H7 (cell line): Measurements from ENCODE around the gene STRA6. TPM values are rescaled to one million over a fixed set of nuclear protein-coding genes. Genes with fewer than 3 reads are reported as not detected.
A peak's percentile ranks its signal among the peaks of the same experiment; 100 is the strongest.

Source experiments
- DNase-seq: peaks from one replicate; pipeline ENCODE4 v3.0.0; 2012
- H3K27me3 ChIP-seq: 2 replicates; pipeline ENCODE4 v1.6.0; 2011; ENCODE audit warnings: mild to moderate bottlenecking, low read length; ENCODE audit not compliant: control insufficient read depth, insufficient read depth
- H3K36me3 ChIP-seq: replicated peaks from 2 replicates; pipeline ENCODE4 v1.5.1; 2011; ENCODE audit warnings: low read length; ENCODE audit not compliant: control insufficient read depth, insufficient read depth
- H3K4me3 ChIP-seq: 2 replicates; pipeline ENCODE4 v1.5.1; 2011; ENCODE audit warnings: low read depth, mild to moderate bottlenecking, control low read depth, low read length, moderate library complexity; ENCODE audit not compliant: insufficient read depth
- total RNA-seq: library from RNA; depleted of rRNA; stranded (reverse); fragments of >200 nt; shearing (Covaris generic); gene quantifications from 2 replicates; pipeline ENCODE4 v1.2.3, GENCODE V29; 2014; rRNA removed

STRA6 gene, protein sequence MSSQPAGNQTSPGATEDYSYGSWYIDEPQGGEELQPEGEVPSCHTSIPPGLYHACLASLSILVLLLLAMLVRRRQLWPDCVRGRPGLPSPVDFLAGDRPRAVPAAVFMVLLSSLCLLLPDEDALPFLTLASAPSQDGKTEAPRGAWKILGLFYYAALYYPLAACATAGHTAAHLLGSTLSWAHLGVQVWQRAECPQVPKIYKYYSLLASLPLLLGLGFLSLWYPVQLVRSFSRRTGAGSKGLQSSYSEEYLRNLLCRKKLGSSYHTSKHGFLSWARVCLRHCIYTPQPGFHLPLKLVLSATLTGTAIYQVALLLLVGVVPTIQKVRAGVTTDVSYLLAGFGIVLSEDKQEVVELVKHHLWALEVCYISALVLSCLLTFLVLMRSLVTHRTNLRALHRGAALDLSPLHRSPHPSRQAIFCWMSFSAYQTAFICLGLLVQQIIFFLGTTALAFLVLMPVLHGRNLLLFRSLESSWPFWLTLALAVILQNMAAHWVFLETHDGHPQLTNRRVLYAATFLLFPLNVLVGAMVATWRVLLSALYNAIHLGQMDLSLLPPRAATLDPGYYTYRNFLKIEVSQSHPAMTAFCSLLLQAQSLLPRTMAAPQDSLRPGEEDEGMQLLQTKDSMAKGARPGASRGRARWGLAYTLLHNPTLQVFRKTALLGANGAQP
- 10.3 and 10.8 TPM in 2 replicates for total RNA-seq

DNA sequence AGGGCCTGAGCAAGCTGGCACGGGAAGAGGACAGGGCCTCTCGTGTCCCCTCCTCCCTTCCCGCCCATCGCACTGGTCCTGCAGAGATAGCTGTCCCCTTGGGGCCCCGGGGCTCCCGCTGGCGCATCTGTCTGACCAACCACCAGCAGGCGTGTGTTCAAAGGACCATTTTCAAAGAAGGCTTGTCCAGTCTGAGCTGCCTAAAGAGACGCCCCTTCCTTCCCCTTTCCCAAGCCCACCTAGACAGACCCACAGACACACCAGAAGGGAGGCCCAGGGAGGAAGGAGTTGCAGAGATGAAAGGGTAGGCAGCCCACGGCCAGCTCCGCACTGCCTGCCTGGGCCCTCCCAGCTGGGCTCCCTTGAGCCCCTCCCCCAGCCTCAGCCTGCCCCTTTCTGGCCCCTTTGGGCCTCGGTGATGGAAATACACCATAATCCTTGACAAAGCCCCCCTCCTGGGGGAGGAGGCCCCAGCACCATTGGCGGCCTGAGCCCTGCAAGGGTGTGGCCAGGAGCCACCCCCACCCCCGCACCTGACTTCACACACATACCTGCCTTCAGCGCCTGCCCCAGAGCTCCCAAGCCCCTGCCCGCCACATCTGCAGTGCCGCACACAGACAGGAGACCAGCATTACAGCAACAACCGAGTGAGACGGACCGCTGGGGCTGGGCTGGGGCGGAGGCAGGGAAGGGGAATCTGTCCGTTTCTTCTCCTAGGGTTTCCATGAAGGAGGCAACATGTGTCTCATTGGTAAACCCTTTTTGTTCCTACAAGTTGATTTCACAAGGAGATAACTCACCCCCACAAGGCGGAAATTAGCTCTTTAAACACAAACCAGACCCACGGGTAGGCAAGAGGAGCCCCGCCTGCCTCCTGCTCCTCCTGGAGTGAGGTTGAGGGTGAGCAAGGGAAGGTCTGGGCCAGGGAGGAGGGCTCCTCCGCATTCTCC is at the start of gene STRA6:
STRA6 (minus strand) TSS at position 336 of the 950 bp plus-strand sequence. CDS start 520 bp downstream, outside the sequence.
- no peaks in the 10 kb centered on the region; the same call in 1 of the 2 replicates for H3K36me3 ChIP-seq

DNA sequence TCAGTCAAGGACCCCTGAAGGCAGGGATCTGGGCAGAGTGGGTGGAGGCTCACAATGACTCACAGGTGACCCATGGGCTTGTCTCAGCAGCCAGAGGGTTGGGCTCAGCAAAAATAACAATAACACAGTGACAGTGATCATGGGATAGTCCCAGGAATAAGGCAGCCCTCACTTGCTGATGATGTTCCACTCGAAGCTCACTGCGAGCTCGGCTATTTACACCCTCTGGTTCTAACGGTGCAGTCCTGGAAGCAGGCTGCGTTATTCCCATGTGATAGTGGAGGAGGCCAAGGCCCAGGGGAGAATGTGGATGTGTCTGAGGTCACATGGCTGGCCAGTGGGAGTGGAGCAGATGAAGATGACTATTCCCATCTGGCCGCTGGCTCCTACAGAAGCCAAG is 49.7 kb upstream of the STRA6 start:
- Histone ChIP-seq H3K4me3 (no peak overlapping the region), H3K36me3 (no peaks in the 10 kb centered on the region), H3K27me3 (peaks cover 2% of the 10 kb centered on the region; the same call in 1 of the 2 replicates)
- no peak for DNase-seq

More for the DNA sequence above, at the start of gene STRA6:
- peak; percentile 99 for DNase-seq
- peak within 1 kb of the TSS; percentile 31 for H3K4me3 ChIP-seq
- H3K27me3 ChIP-seq: peaks cover 6% of the 10 kb centered on the region

DNA sequence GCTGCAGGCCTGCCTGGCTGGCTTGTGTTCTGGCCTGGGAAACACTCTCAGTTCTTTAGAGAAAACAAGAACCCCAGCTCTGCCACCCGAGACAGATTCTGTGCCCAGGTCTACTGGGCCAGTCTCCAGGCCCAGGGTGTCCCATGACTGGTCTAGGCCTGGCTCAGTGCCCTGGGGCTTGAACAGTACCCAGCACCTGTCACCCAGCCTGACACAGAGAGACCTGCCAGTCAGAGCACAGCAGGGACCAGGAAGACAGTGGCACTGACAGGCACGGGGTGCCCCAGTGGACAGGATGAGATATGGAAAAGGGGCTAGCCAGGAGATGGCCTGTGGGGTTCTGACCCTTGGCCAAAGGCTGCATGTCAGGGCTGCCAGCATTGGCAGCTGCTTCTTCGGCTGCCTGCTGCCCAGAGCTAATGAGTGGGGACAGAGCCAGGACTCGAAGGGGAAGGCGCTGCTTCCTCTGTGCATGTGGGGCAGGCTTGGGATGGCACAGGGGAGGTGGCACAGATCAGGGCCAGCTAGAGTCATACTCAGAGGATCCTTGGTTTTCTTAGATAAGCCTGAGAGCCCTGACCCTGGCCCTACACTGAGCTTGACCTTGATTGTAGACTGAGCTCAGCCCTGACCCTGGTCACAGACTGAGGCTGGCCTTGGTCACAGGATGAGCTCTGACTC is 48.7 kb upstream of the STRA6 start:
- Histone ChIP-seq H3K27me3 (peaks cover 2% of the 10 kb centered on the region; the same call in 1 of the 2 replicates), H3K36me3 (no peaks in the 10 kb centered on the region), H3K4me3 (no peak overlapping the region)
- DNase-seq: no peak

DNA sequence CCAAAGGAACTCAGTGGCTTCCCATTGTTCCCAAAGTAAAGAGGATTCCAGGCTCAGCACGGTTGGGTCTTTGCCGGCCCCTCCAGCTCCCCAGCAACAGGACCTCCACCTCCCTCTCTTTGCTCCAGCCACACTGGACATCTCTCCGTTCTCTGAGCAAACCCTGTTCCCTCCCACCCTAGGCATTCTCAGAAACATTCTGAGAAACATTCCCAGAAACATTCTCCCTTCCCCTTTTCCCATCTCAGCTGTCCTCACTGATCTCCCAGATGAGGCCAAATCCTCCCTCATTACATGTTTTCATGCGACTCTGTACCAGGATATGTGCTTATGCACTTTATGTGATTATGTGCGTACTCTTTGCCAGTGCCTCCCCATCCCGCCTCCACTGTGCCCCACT is 47.7 kb upstream of the STRA6 start:
- no peak overlapping the region for H3K4me3 ChIP-seq
- DNase-seq: no peak

DNA sequence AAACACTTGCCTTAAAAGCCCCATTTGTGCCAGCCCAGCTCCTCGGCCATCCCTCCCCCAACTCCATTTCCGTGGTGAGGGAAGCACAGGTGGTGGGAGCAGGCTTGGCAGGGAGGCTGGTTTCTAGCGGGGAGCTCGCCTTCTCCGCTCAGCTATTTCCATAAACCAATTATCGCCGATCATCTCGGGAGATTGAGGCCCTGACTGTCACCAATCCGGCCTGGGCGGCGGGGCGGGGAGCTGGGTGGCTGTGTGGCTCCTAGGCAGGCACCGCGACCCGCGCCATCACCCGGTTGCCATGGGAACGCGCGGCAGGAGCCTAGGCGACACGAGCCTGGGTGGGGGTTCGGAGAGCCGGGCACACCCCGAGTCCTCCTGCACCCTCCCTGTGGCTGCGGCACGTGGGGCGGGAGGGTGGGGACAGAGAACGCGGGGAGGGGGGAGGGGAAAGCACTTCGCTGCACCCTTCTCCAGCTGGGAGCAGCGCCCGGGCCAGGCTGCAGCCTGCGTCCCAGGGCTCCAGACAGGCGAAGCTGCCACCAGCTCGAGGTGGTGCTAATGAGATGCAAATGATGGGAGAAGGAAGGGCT is 42.9 kb upstream of the STRA6 start:
- H3K36me3 ChIP-seq: no peaks in the 10 kb centered on the region
- H3K4me3 ChIP-seq: peak overlapping the region; percentile 27
- peak; percentile 89 for DNase-seq
- H3K27me3 ChIP-seq: peaks cover 5% of the 10 kb centered on the region

More for the DNA sequence above, 47.7 kb upstream of the STRA6 start:
- H3K27me3 ChIP-seq: peaks cover 2% of the 10 kb centered on the region
- no peaks in the 10 kb centered on the region for H3K36me3 ChIP-seq

DNA sequence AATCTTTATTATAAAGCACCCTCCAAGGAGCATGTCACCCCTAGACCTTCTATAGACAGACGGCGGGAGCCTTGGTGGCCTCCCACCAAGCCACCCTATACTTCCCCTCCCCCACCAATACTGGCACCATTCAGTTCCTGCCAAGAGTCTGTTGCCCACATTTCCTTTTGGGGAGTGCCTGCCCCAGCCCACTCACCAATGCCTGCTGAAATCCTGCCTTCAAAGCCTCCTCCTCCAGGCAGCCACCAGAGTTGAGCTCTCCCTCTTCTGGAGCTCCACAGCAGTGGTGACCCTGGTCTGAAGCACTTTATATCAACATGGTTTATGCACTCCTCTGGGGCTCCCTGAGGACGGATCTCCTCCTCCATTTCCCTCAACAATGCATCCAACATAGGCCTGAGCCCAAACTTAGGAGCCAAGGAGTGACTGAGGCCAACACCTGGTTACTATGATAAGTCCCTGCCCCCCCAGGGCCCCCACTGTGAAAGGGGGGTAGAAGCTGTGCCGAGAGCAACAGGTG is 42.3 kb upstream of the STRA6 start:
- no peak for DNase-seq
- Histone ChIP-seq H3K4me3 (peak overlapping the region; percentile 27; the same call in 1 of the 2 replicates), H3K27me3 (peaks cover 5% of the 10 kb centered on the region), H3K36me3 (no peaks in the 10 kb centered on the region)

DNA sequence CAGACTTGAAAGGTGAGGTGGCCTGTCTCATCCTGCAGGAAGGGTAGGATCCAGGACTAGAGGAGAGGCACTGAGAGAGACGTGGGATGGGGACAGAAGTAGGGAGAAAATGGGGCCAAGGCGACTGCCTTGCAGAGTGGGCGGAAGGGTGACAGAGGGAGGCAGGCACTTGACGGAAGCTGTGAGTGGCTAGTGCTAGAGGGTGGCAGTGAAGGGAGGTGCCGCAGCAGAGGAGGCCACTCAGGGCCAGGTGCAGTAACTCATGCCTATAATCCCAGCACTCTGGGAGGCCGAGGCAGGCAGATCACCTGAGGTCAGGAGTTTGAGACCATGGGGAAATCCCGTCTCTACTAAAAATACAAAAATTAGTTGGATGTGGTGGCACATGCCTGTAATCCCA is 40.8 kb upstream of the STRA6 start:
- no peaks in the 10 kb centered on the region for H3K36me3 ChIP-seq
- peaks cover 5% of the 10 kb centered on the region for H3K27me3 ChIP-seq
- no peak overlapping the region for H3K4me3 ChIP-seq

DNA sequence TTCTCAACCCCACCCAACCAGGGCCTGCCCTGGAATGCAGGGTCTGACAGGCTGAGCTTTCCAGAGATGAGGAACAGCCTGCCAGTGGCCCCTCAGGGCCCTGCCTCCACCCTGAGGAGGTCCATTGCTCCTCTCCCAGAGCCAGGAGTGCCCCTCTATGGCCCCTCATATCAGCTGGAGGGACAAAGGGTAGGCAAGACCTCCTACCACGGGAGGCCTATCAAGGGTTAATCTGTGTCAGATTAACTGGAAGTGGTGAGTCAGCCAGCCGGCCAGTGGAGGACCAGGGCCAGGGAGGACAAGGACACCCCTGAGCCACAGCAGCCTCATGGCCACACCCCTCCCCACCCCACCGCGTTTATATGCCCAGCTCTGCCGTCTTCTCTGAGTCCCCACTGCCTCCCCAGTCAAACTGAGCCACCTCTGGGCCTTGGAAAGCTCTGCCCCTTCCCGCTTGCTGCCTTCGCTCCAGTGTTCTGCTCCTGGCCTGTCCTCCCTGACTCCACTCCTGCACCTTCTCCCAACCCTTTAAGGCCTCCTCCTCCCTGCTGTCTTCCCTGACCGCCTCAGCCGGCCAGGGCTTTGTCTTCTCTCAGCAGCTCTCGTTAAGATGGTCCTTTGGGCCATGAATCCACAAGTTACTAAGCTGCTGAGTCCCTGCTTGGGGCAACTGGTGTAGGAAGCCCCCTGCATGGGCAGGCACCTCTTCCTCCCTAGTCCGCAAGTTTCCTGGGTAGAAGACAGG is 40.0 kb upstream of the STRA6 start:
- H3K27me3 ChIP-seq: peaks cover 5% of the 10 kb centered on the region
- peak; percentile 60 for DNase-seq
- no peaks in the 10 kb centered on the region for H3K36me3 ChIP-seq
- H3K4me3 ChIP-seq: no peak overlapping the region

More for the DNA sequence above, 40.8 kb upstream of the STRA6 start:
- no peak for DNase-seq

DNA sequence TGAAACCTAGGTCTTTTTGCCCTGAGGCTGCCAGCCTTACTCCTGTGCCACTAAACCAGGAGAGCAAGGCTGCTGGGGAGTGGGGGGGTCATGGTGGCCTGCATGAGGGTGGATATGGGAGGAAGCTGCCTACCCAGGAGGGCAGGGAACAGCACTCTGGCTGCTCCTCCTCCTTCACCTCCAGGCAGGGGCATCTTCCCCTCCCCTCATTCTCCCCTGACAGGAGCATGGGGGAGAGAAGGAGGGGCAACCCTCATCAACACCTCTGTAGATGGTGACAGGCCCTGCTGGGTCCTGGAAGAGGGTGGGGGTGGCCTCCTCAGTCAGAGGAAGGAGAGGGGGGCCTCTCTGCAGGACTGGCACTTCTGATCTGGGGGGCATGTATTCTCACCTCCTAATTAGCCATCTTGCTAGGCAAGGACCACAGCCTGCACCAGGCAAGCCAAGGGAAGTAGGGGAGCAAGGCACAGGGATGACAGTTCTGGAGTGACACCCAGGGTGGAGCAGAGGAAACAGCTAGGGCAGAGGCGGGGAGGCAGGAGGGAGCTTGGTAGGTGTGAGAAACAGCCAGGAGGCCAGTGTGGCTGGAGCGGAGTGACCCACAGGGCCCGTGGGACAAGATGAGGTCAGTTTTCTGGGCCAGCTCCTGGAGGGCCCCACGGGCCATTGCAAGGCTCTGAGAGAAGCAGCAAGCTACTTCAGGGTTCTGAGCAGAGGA is 38.5 kb upstream of the STRA6 start:
- no peak for DNase-seq
- Histone ChIP-seq H3K4me3 (no peak overlapping the region), H3K27me3 (peaks cover 5% of the 10 kb centered on the region), H3K36me3 (no peaks in the 10 kb centered on the region)

DNA sequence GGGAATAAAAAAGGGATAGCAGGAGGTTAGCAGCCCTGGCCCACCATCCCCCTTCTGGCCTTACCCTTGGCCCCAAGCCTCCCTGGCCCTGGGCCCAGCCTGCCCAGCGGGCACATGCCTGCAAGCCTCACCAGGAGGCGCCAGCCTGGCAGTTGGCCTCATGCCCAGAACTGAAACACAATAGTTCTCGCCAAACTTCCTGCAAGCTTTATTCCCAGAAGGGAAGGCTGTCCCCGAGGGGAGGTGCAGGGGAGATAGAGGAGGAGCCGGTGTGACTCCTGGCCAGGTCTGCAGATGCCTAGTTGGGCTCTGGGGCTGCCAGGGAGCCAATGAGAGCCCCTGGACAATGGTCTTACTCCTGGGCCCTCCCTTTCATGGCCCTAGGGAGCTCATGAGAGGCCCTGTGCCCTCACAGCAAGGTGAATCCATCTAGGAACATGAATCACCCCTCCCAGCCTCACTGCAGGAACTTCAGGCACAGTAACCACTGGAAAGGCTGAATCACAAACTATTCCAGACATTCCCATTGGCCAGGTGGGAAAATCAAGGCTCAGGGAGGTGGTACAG is 37.5 kb upstream of the STRA6 start:
- Histone ChIP-seq H3K27me3 (peaks cover 4% of the 10 kb centered on the region), H3K36me3 (no peaks in the 10 kb centered on the region), H3K4me3 (no peak overlapping the region)
- peak; percentile 72 for DNase-seq

DNA sequence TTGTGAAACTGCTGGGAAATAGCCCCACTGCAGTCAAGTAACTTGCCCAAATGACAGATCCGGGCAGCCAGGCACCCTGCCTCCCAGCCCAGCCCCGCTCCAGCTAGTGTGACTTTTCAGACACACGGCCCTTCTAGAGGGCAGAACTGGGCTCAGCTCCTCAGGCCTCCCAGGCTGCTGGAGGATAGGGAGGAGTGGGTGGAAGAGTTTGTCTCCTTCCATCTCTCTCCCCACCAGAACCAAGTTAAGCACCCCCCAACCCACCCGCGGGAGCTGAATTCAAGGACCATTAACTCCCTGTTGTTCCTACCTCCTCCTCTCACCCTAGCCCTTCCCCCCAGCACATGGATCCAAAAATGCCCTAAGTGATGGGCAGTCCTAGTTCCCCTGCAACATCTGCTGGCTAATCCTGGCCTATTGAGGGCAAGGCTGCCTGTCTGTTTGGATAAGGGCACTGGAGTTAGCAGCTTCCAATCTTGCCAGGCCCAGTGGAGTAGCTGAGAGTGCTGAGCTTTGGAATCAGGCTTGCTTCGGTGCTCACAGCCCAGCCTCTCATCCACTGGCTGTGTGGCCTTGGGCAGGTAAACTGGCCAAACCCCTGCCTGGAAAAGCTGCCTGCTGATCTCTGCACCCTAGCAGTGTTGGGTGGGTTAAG is 36.6 kb upstream of the STRA6 start:
- H3K36me3 ChIP-seq: no peaks in the 10 kb centered on the region
- H3K4me3 ChIP-seq: no peak overlapping the region
- peaks cover 3% of the 10 kb centered on the region for H3K27me3 ChIP-seq
- peak; percentile 63 for DNase-seq

DNA sequence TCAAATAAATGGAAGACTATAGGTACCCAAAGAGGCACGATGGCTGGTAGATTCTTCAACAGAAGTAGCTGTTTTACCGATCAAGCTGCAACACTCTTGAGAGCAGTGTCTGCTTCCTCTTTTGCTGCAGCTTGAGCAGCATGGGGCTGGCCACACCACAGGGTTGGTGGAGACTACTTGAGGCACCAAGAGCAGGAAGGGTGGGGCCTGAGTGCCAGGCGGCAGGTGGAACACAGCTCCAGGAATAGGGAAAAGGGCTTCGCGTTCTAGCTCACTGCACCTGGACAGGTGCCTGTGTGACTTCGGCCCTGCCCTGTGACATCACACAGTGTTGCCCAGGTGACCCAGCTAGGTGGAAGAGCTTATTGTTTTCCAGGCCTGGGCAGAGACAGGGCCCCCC is 33.4 kb upstream of the STRA6 start, which contains the start of gene CCDC33:
CCDC33 (plus strand) TSS at position 365 of the 400 bp plus-strand sequence. CDS start 394 bp downstream, outside the sequence.
- DNase-seq: no peak
- Histone ChIP-seq H3K4me3 (no peak within 1 kb of the TSS), H3K27me3 (peaks cover 4% of the 10 kb centered on the region; the same call in 1 of the 2 replicates), H3K36me3 (no peaks in the 10 kb centered on the region)
